Ovary (tissue), 9 donors: ENCODE results near the gene SH2B2. TPM values are rescaled to one million over a fixed set of nuclear protein-coding genes. Genes with fewer than 3 reads are reported as not detected.

Experiments
- DNase-seq, 5 donors: peaks; one replicate each; pipeline ENCODE4 v3.0.0-alpha.2; 2019 to 2020
- H3K27ac ChIP-seq, 2 donors: fragments of 200-600 bp; one replicate each; pipeline versions ENCODE4 v1.5.1 to v1.8.0; 2019 to 2022
- H3K27me3 ChIP-seq: fragments of 200-600 bp; one replicate; pipeline ENCODE4 v1.8.0; 2022
- H3K36me3 ChIP-seq: fragments of 200-600 bp; sonication (generic); one replicate; pipeline ENCODE4 v1.5.1; 2019
- H3K4me1 ChIP-seq: one replicate; pipeline ENCODE4 v1.8.1; 2013; ENCODE audit warnings: mild to moderate bottlenecking, moderate library complexity; ENCODE audit not compliant: insufficient read depth
- H3K4me3 ChIP-seq: fragments of 200-600 bp; sonication (generic); one replicate; pipeline ENCODE4 v1.5.1; 2017
- H3K9me3 ChIP-seq, 2 donors: fragments of 200-600 bp in 1 of 2; sonication (generic) in 1 of 2; one replicate each; pipeline versions ENCODE4 v1.5.1 to v1.8.1; 2013 to 2019; ENCODE audit warnings: mild to moderate bottlenecking in 1 of 2, moderate library complexity in 1 of 2
- EP300 ChIP-seq: sonication (generic); formaldehyde crosslinking; IDR thresholded peaks from one replicate; pipeline ENCODE4 v1.6.1; 2017; ENCODE audit warnings: antibody characterized with exemption
- POLR2A ChIP-seq: fragments of 450-650 bp; IDR thresholded peaks from one replicate; pipeline ENCODE4 v1.6.1; 2017; ENCODE audit warnings: antibody characterized with exemption, mild to moderate bottlenecking, moderate library complexity
- WGBS, 3 donors: extraction: QIAGEN DNeasy Blood & Tissue Kit in 1 of 3; methylation state at CpG; one replicate each; pipeline versions ENCODE4 v1.1.5 to v1.1.7; 2013 to 2017; 5-methylcytosine and 5-hydroxymethylcytosine counted together
- intact Hi-C, 4 donors: fragments of 100-400 bp; cut with DNase I; formaldehyde crosslinking; loops; one replicate each; pipeline versions ENCODE4 v1.11.0 to v1.15.1; 2022 to 2023
- polyA plus RNA-seq, 2 donors: library from polyadenylated mRNA; stranded (reverse); fragments of 200-250 nt in 1 of 2; fragments of 350-450 nt in 1 of 2; fragmentation: Illumina TruSeq in 1 of 2; extraction: RNeasy Lipid Tissue Mini Kit (QIAGEN cat#74804) in 1 of 2; gene quantifications; one replicate each; pipeline ENCODE4 v1.2.3, GENCODE V29; 2013 to 2014
- total RNA-seq, 7 donors: library from RNA; depleted of rRNA in 2 of 7; stranded (reverse); fragments of >200 nt in 2 of 7; fragmentation: NEBNext Ultra II Directional in 3 of 7; extraction: Animal tissue kit (Norgen Biotek cat#: 25700) in 3 of 7; gene quantifications; one replicate each; pipeline versions ENCODE4 v1.1.0 to v1.2.4, GENCODE V29; 2016 to 2023
- TF ChIP-seq, protein P1 (sequence below), 3 donors: fragments of 450-650 bp in 2 of 3; fragments of 200-600 bp in 1 of 3; IDR thresholded peaks; one replicate each; pipeline versions ENCODE4 v1.5.1 to v1.8.0; 2016 to 2022; ENCODE audit warnings: antibody characterized with exemption in 3 of 3, mild to moderate bottlenecking in 1 of 3
- donor health status: DM: no; HTN: no; CAD: no; lungs with moderate emphysema.
- donor health status: DM: no; HTN: no; CAD: no.
- donor health status: Bipolar disorder and iron deficiency.
- donor health status: DM: yes; HTN: yes; CAD: no.
- donor health status: DM: no; HTN: no; CAD: no.
- donor health status: DM: yes; HTN: yes; CAD: no.

Gene SH2B2
- total and polyA plus RNA-seq, 9 donors = 1.4 to 8.9 (median 4.5) TPM

DNA sequence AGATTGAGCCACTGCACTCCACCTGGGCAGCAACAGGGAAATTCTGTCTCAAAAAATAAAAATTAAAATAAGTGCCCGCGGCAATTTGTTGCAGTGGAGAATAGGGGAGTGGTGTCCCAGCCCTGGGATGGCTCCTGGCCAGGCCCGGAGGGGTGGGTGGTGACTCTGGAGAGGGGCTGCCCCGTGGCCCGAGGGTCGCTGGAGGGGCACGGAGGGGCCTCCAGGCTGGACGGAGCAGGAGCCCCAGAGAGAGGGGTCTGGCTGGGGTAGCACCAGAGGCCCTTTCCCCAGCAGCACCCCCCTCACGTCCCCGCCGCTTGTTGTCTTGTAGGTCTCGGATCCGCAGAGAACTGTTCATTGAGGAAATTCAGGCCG is 38.6 kb upstream of the SH2B2 start:
- Histone ChIP-seq H3K27ac (no peak overlapping the region), H3K27me3 (no peaks in the 10 kb centered on the region), H3K9me3 (no peaks in the 10 kb centered on the region), H3K36me3 (no peaks in the 10 kb centered on the region), H3K4me1 (no peaks in the 10 kb centered on the region), H3K4me3 (no peak overlapping the region)
- no peak for TF ChIP-seq EP300
- TF ChIP-seq POLR2A = no peak
- TF ChIP-seq, protein P1, sequence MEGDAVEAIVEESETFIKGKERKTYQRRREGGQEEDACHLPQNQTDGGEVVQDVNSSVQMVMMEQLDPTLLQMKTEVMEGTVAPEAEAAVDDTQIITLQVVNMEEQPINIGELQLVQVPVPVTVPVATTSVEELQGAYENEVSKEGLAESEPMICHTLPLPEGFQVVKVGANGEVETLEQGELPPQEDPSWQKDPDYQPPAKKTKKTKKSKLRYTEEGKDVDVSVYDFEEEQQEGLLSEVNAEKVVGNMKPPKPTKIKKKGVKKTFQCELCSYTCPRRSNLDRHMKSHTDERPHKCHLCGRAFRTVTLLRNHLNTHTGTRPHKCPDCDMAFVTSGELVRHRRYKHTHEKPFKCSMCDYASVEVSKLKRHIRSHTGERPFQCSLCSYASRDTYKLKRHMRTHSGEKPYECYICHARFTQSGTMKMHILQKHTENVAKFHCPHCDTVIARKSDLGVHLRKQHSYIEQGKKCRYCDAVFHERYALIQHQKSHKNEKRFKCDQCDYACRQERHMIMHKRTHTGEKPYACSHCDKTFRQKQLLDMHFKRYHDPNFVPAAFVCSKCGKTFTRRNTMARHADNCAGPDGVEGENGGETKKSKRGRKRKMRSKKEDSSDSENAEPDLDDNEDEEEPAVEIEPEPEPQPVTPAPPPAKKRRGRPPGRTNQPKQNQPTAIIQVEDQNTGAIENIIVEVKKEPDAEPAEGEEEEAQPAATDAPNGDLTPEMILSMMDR (IDR thresholded peaks at IDR 0.05) = no peak
- 86 to 92% (median 91%) methylated on average over 14 of the region's 14 CpGs for WGBS, 3 donors
- no peak for DNase-seq
- intact Hi-C loops = no loop called here

DNA sequence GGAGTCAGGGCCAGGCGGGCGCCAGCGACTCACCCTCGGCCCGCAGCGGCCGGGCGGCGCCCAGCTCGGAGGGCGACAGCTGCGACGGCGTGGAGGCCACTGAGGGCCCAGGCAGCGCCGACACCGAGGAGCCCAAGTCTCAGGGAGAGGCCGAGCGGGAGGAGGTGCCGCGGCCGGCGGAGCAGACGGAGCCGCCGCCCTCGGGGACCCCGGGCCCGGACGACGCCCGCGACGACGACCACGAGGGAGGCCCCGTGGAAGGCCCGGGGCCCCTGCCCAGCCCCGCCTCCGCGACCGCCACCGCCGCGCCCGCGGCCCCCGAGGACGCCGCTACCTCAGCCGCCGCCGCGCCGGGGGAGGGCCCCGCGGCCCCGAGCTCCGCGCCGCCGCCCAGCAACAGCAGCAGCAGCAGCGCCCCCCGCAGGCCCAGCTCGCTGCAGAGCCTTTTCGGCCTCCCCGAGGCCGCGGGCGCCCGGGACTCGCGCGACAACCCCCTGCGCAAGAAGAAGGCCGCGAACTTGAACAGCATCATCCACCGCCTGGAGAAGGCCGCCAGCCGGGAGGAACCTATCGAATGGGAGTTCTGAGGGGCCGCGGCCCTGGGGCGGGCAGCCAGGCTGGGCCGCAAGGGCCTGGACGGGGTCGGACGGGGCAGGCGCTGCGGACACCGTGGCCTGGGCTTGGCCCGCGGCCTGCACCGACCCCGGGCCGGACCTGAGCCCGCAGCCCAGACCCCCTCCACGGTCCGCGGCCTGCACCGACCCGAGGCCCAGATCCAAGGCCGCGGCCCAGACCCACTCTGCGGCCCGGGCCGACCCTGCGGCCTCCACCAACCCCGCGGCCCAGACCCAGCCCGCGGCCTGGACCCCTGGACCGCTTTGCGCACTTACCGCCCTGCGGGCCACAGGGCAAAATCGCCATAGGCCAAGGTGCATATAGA is 37.9 kb upstream of the SH2B2 start:
- no peak for DNase-seq
- no peak overlapping the region for H3K4me3 ChIP-seq
- 86 to 87% (median 87%) methylated on average over 112 to 117 of the region's 117 CpGs for WGBS, 3 donors
- TF ChIP-seq EP300 = no peak
- TF ChIP-seq, protein P1 (IDR thresholded peaks at IDR 0.05) = no peak
- TF ChIP-seq POLR2A = no peak
- no peaks in the 10 kb centered on the region for H3K4me1 ChIP-seq
- H3K27ac ChIP-seq = no peak overlapping the region
- intact Hi-C loops = no loop called here
- no peaks in the 10 kb centered on the region for H3K36me3 ChIP-seq
- no peaks in the 10 kb centered on the region for H3K27me3 ChIP-seq
- H3K9me3 ChIP-seq = no peaks in the 10 kb centered on the region

DNA sequence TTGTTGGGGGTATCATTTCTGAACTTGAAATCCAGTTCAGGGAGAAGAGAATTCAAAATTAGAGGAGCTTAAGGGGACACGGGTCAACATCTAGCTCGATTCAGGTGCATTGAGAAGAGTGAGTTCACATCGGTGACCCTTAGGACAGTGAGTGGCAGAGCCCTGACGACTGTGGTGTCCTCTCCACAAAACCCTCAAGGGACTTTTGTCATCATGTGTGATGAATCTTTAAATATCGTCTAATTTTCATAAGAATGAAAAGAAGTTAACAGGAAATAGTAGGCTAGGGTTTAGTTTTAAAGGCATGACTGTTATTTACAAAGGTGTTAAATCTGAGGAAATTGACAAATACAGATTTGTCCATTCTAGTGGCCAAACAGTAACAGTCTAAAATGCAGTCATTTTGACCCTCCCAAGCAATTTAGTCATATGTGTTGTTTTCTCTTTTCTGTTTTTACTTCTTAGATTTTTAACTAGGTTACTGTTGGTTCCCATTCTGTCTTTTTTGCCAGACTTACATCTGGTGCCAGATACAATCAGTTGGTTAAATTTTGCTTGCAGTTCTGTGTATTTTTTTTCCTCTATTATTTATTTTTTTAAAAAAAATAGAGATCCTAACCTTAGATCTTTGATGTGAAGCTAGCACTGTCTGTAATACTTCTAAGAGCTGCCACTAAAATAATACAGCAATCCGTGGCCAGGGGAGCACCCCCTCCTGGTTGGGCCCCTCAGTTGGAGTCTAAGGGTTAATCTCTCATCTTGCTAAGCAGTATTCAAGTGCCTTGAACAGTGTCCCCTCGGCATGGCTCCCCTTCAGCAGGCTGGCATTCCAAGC is 34.9 kb upstream of the SH2B2 start:
- no peaks in the 10 kb centered on the region for H3K9me3 ChIP-seq
- intact Hi-C loops = no loop called here
- 74 to 83% (median 81%) methylated on average over 7 of the region's 7 CpGs for WGBS, 3 donors

DNA sequence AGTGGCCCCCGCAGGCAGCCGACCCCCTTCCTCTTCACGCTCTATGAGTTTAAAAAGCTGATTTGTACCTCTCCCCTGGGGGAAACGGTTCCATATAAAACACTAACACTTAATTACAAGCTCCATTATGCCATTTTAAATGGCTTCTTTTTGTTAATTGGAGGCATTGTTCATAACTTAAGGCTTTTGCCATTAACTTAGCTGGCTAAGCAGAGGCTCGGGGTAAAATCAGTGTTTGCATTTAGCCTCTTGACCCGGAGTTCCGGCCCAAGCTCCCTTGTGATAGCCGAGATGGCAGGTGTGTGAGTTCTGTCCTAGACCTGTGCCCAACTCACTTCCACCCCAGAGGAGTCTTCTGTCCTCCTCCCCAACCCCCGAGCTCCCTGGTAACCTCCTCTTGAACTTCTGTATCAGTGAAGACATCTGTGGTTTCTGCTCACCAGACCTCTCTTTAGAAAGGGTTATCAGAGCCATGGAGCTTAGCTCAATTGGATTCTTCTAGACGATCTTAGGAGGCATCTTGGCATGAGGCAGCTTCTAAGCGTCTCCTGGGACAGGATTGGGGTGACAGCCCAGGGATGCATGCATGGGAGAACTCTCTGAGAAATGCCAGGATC is 34.2 kb upstream of the SH2B2 start:
- no peaks in the 10 kb centered on the region for H3K36me3 ChIP-seq

More for the DNA sequence above, 34.9 kb upstream of the SH2B2 start:
- Histone ChIP-seq H3K4me3 (no peak overlapping the region), H3K27me3 (no peaks in the 10 kb centered on the region), H3K36me3 (no peaks in the 10 kb centered on the region), H3K27ac (no peak overlapping the region), H3K4me1 (no peaks in the 10 kb centered on the region)
- no peak for DNase-seq
- TF ChIP-seq POLR2A = no peak
- TF ChIP-seq, protein P1 (IDR thresholded peaks at IDR 0.05) = no peak
- TF ChIP-seq EP300 = no peak

More for the DNA sequence above, 34.2 kb upstream of the SH2B2 start:
- no peaks in the 10 kb centered on the region for H3K9me3 ChIP-seq
- TF ChIP-seq EP300 (no peak), POLR2A (no peak)
- TF ChIP-seq, protein P1 (IDR thresholded peaks at IDR 0.05) = no peak
- no peak overlapping the region for H3K27ac ChIP-seq
- intact Hi-C loops = no loop called here
- H3K27me3 ChIP-seq = no peaks in the 10 kb centered on the region
- no peaks in the 10 kb centered on the region for H3K4me1 ChIP-seq
- no peak for DNase-seq
- 77 to 83% (median 82%) methylated on average over 11 of the region's 11 CpGs for WGBS, 3 donors
- H3K4me3 ChIP-seq = no peak overlapping the region
